ENCODE data around the gene TSSK3. TPM values are rescaled to one million over a fixed set of nuclear protein-coding genes. Genes with fewer than 3 reads are reported as not detected.
"Not testable (repeated sequence)": the region's sequence is repeated elsewhere in the genome, so short reads cannot be mapped to it uniquely, and the experiment has no call there.

The TSSK3 gene
- total RNA-seq, 4 donors from 2014 or later, result 0.48 TPM; not detected in 3

DNA sequence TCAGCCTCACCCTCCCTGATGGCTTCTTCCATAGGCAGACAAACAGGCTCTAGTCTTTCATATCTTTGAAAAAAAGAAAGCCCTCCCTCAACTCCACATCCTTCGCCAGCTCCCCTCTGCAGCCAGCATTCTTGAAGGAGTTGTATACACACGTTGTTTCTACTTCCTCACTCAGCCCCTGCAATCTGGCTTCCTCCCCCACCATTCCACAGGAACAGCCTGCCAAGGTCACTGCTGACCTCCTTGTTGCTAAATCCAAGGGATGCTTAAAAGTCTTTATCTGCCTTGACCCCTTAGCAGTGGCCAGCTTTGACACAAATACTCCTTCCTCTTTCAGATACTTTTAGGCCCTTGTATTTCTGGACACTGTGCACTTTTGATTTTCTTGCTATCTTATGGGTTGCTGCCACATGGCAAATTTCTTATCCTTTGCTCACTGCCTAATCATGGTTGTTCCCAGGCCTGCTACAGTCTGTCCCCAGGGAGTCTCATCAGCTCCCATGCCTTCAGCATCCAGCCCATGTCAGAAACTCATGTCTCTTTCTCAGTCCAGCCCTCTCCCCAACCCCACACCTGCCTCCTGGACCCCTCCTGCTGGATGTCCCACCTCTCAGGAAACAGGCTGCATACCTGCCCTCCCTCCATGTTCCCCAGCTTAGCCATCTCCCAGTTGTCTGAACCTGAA lies 8.3 kb upstream of the TSSK3 start:
- TF ChIP-seq, protein P1, sequence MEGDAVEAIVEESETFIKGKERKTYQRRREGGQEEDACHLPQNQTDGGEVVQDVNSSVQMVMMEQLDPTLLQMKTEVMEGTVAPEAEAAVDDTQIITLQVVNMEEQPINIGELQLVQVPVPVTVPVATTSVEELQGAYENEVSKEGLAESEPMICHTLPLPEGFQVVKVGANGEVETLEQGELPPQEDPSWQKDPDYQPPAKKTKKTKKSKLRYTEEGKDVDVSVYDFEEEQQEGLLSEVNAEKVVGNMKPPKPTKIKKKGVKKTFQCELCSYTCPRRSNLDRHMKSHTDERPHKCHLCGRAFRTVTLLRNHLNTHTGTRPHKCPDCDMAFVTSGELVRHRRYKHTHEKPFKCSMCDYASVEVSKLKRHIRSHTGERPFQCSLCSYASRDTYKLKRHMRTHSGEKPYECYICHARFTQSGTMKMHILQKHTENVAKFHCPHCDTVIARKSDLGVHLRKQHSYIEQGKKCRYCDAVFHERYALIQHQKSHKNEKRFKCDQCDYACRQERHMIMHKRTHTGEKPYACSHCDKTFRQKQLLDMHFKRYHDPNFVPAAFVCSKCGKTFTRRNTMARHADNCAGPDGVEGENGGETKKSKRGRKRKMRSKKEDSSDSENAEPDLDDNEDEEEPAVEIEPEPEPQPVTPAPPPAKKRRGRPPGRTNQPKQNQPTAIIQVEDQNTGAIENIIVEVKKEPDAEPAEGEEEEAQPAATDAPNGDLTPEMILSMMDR (IDR thresholded peaks at IDR 0.05), result no peak
- ATAC-seq (ENCODE audit: low FRiP score), result peak; percentile 39

DNA sequence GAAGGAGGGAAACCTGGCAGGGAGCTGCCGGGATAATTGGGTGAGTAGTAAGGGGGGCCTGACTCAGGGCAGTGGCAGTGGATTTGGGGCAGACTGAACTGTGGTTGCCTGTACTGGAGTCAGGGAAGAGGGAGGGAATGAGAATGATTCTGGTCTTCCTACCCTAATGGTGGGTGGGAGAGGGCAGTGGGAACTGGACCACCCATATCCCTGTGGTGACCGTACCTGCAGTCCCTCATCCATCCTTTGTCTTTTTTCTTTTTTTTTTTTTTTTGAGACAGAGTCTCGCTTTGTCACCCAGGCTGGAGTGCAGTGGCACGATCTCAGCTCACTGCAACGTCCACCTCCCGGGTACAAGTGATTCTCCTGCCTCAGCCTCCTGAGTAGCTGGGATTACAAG lies 6.6 kb upstream of the TSSK3 start:
- not testable (repeated sequence) for ATAC-seq (ENCODE audit: low FRiP score)

More for the DNA sequence above, 8.3 kb upstream of the TSSK3 start:
- no peak for DNase-seq (ENCODE audit: low spot score)

DNA sequence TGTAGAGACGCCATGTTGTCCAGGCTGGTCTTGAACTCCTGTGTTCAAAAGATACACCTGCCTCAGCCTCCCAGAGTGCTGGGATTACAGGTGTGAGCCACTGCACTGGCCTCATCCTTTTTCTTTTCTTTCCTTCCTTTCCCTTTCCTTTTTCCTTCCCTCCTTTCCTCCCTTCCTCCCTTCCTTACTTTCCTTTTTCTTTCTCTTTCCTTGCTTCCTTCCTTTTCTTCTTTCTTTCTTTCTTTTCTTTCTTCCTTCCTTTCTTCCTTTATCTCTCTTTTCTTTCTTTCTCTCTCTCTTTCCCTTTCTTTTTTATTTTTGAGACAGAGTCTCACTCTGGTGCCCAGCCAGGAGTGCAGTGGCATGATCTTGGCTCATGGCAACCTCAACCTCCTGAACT lies 5.9 kb upstream of the TSSK3 start:
- TF ChIP-seq, protein P1 (IDR thresholded peaks at IDR 0.05), result no peak

More for the DNA sequence above, 6.6 kb upstream of the TSSK3 start:
- DNase-seq (ENCODE audit: low spot score), result not testable (repeated sequence)

DNA sequence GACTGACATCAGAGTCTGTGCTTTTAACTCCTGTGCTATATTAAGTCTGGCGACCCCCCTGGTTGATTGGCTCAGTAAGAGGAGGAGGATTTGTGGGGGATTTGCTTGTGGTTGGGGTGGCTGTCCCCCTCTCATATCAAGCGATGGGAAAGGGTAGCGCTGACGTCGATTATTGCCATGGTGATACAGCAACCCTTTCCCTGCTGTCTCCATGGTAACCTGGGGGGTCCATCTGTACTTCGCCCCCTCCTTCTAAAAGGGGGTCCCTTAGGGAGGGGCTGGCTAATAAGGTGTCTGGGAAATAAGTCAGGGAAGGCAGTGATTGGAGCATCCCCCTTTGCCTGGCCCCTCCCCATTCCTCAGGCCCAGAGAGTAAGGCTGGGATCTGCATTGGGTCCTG lies 4.7 kb upstream of the TSSK3 start:
- DNase-seq (ENCODE audit: low spot score) (no peak), ATAC-seq (ENCODE audit: low FRiP score) (no peak)
- TF ChIP-seq, protein P1 (IDR thresholded peaks at IDR 0.05), result no peak

More for the DNA sequence above, 5.9 kb upstream of the TSSK3 start:
- DNase-seq (ENCODE audit: low spot score), result no peak
- ATAC-seq (ENCODE audit: low FRiP score), result no peak

DNA sequence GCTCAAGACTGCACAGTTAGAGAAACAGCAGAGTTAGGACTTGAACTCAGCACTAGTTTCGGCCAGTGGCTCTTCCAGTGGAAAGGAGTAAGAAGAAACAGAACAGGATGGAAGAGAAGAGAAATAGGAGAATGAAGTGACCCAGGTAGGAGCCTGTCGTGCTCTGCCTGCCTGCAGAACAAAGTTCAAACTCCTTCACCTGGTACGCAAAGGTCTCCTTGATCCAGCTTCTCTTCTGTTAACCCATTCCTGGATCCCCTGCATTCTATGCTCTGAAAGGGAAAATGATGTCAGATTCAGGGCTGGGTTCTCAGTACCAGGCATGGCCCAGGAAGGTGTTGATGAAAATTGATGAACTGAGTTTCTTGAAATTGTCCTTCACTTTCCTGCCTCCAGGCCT lies 3.9 kb upstream of the TSSK3 start:
- TF ChIP-seq, protein P1 (IDR thresholded peaks at IDR 0.05), result no peak
- ATAC-seq (ENCODE audit: low FRiP score), result no peak

DNA sequence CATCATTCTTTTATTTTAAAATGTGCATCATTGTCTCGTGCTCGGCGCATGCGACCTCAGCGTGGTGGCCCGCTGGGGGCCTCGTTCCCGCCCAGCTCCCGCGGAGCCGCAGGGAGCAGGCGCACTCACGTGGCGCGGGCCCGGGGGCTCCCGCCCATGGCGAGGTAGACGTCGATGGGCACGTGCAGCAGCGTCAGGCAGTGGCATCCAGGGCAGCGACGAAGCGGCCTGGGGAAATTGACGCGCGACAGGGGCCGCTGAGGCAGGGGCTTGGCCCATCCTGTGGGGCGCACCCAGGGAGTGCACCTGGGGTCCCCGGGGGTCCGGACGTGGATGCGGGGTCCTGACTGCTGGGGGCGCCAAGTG lies 1.0 kb upstream of the TSSK3 start:
- DNase-seq (ENCODE audit: low spot score) (no peak), ATAC-seq (ENCODE audit: low FRiP score) (no peak)
- TF ChIP-seq, protein P1 (IDR thresholded peaks at IDR 0.05), result no peak

More for the DNA sequence above, 3.9 kb upstream of the TSSK3 start:
- DNase-seq (ENCODE audit: low spot score), result no peak

DNA sequence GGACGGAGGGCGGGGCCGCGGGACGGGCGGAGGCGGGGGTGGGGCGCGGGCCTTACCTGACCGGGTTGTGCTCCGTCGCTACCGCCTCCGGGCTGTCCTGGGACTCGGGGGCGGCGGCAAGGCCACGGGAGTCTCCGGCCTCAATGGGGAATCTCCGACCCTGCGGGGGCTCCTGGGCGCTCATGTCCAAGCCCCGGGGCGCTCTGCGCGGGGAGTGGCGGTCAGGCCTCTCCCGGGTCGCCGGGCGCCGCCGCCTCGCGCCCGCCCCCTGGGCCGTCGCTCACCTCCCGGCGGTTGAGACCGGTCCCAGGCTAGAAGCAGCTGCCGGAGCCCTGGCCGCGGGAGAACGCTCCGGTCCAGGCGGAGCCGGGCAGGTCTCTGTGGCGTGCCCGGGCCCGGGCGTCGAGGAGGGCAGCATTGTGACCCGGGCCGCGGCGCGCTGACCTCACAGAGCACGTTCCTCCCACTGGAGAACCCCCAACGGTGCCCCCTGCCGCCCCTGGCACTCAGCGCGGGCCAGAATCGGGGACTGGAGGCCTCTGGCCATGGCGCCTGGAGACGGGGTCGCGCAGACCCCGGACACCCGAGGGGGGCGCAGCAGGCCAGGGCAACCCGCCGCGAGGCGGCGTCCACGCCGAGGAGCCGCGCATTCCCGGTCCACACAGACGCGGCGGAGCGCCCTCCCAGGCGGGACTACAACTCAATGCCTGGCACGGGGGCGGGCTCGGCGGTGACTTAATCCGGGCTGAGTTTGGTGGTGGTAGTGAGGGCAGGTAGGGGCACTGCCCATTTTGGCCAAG lies 465 bp upstream of the TSSK3 start:
- DNase-seq (ENCODE audit: low spot score) (no peak), ATAC-seq (ENCODE audit: low FRiP score) (peak; percentile 69)
- TF ChIP-seq, protein P1 (IDR thresholded peaks at IDR 0.05), result no peak
